SIG-M5 treated with dmso at 0.1 percent for 504 hours (cell line): ENCODE data around the gene ABCB1.
A peak's percentile ranks its signal among the peaks of the same experiment; 100 is the strongest.

Source experiments
- DNase-seq: peaks from one replicate; lab custom pipeline; 2025; ENCODE audit not compliant: unreplicated experiment; lab: John Stamatoyannopoulos, UW

Gene ABCB1

DNA sequence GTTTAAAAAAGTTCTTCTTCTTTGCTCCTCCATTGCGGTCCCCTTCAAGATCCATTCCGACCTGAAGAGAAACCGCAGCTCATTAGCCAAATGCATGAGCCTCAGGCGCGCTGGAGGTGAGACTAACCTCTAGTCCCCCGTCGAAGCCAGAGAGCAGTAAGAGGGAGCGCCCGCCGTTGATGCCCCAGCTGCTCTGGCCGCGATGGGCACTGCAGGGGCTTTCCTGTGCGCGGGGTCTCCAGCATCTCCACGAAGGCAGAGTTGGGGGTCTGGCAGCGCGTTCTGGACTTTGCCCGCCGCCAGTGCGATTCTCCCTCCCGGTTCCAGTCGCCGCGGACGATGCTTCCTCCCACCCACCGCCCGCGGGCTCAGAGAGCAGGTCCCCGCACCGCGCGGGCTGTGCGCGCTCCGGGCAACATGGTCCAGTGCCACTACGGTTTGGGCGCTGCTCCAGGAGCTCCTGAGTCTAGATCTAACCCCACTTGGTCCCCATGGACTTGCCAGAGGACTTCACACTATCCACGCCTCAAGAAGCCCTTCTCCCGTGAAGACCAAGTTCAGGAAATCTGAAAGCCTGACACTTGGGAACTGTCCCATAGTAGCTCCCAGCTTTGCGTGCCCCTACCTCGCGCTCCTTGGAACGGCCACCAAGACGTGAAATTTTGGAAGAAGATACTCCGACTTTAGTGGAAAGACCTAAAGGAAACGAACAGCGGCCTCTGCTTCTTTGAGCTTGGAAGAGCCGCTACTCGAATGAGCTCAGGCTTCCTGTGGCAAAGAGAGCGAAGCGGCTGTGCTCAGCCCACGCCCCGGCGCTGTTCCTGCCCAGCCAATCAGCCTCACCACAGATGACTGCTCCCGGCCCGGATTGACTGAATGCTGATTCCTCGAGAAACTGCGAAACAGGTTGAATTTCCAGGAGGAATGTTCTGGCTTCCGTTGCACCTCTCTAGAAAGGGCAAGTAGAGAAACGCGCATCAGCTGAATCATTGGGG, at the start of gene ABCB1:
Gene ABCB1, minus strand, starts transcription at position 755 of the 995 bp plus-strand sequence. Its CDS starts 700 bp downstream, at position 55.
- no peak for DNase-seq

DNA sequence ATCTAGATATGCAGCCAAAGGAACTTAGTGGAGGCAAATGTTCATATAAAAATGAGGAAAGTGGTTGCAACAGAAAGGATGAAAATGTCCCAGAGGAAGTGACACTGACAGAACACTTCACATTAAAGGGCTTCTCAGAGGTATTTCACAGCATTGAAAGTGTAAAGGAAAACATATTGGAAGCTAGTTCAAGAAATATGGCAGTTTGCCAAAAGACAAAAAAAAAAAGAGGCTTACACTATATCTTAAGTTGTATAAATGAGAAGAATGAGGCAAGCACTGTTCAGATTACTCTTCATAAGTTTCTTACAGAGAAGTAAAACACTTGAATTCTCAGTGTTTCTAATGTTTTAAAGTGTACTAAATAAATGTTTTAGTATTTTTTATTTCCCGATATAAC, 47.6 kb upstream of the ABCB1 start:
- no peak for DNase-seq

DNA sequence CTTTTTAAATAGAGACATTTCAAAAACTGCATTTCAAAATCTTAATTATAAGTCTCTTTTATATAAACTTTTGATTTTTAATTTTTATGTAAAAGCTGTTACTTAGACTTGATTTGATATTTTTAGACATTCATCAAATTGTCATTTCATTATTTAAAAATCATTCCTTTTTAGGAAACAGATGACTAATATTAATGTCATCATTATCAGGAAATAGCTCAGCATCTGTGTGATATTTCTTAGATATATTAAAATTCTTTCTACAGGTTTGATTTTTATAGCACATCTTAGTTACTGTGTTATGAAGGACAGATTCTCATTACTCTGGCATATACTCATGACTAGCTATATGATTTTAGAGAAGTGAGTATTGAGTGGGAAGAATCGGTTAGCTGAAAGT, 44.8 kb upstream of the ABCB1 start:
- no peak for DNase-seq

DNA sequence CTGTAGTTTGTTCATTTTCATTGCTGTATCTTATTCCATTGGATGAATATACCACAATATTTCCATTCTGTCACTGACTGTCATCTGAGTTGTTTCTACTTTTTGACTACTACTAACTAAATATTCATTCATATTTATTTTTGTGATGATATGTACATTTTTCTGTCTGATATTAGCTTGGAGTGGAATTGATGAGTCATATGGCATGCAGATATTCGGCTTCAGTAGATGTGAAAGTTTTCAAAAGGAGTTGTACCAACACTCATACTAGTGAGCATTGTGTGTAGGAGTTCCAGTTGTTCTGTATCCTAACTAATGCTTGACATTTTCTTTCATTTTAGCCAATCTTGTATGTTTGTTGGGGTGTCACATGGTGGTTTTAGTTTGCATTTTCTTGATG, 35.2 kb upstream of the ABCB1 start:
- DNase-seq, result no peak

DNA sequence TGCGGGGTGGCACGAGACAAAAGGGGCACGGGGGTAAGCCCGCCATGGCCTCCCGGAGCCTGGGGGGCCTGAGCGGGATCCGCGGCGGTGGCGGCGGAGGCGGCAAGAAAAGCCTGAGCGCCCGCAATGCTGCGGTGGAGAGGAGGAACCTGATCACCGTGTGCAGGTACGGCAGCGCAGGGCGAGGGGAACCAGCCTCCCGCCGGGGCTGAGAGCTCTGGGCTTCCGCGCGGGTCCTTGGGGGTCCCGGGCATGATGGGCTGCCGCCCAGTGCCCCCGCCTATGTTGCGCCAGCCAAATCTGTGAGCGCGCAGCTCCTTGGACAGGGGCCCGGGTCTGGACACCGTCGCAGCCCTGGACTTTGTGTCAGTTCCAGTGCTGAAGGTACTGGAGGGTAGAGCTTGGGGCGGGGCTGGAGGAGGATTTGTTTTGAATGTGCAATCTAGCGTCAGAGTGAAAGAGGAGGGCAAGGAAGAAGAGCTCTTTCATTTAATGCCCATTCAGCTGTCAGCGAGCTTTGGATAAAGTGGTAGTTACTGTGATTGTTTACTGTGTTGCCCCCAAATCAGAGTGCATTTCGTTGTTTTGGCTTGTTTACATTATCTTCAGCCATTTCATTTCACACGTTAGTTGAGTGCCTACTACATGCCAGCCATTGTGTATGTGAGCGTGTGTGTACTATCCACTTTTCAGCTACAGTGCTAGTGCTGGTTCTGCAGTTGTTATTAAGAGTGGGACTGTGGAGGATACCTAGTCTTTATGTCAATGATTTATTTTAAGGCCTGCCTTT, 28.3 kb upstream of the ABCB1 start:
- peak; percentile 23 for DNase-seq

DNA sequence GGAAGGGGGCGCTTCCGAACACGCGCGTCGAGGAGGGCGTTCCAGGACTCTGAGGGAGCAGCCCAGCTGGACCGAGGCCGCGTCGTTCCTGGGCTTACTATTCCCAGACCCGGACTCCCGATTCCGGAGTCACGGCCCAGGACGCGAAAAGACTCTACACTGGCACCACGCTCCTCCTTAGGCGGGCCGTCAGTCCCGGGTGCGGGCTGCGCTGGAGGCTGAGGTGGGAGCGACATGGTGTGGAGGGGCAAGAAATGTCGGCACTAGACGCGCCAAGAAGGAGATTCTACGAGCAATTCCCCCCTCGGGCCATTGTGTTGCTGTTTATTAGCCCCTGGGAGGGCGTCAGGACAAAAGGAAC, 26.9 kb upstream of the ABCB1 start:
- DNase-seq, result no peak

DNA sequence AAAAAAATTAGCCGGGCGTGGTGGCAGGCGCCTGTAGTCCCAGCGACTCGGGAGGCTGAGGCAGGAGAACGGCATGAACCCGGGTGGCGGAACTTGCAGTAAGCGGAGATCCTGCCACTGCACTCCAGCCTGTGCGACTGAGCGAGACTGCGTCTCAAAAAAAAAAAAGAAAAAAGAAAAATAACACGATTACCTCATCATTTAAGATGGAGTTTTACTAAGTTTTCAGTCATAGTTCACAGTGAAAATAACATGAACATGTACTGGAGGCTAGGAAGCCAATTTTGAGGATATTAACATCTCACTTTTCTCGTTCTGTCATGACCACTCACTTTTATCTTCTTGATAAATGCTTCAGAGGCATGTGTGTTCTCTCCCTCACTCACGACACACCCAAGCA, 24.4 kb upstream of the ABCB1 start:
- DNase-seq, result no peak

DNA sequence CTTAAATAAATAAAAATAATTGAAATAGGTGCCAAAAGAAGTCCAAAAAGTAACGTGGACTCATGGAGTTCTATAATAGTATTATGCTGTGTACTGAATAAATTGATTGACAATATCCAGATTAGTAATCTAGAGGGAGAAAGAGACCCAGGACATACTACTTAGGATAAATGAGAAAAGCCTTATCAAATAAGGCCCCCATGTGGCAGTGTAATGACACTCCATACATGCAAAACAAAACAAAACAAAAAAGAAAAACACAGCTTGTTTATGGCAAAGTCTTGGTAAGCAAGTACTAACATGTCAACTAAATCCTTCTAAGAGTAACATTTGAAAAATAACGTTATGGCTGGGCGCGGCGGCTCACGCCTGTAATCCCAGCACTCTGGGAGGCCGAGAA, 23.9 kb upstream of the ABCB1 start:
- no peak for DNase-seq

DNA sequence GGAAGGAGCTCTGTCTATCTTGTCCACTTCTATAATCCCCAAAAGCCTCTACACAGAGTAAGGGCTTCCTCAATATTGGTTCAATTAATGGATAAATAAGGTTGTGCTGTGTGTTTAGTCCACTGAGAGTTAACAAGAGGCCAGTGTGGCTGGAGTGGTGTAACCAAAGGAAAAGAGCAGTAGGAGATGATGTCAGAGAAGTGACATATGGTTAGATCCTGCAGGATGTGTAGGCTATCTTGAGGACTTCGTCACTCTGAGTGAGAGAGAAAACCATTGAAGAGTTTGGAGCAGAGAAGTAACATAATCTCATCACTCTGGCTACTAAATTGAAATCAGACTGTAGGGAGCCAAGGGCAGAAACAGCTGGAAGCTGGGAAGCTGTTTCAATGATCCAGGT, 14.5 kb upstream of the ABCB1 start:
- no peak for DNase-seq

DNA sequence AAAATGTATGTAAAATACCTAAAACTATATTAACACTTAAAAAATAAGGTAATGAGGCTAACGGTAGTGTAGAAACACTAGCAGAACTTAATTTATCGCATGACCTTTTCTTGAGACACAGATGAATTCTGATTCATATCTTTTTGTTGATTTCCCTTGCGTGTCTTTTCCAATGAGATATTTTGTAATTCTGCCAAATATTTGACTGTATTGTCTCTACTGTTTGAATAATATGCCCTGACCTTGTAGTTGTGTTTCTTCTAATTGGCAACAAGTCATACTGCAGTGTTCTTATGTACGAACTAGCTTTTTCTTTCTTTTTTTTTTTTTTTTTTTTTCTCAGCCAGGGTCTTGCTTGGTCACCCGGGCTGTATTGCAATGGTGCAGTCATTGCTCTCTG, 9.2 kb upstream of the ABCB1 start:
- no peak for DNase-seq

DNA sequence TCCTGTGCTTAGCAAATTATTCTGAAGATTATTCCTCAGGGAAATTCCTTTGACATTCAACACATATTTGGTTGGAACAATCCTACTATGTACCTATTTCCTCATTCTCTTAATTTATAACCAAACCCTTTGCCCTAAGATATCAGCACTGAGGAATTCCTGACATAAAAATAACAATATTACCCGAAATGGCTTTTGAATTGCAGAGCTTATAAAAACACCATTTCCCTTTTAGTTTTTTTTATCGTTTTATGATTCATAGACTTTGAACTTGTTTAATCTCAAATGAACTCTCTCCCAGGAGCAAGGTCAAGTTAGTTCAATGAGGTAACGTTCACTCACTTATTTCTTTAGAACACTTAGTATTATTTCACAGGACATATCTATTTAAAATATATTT, 7.7 kb upstream of the ABCB1 start:
- no peak for DNase-seq

DNA sequence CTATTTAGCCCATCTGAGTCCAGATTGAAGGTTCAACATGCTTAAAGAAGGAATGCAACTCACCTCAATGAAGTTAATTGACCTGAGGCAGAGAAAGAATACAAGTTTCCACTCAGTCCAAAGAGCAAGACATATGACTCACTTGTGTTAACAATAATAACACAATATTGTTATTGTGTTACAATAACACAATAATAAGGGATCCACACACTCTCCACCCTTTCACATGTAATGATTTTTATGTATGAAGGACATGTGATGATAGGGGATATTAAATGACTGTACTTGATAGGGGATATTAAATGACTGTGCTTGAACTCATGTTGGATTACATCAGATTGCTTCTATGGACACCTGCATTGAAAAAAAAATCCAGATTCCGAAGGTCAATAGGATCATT, 3.6 kb upstream of the ABCB1 start:
- DNase-seq, result no peak

DNA sequence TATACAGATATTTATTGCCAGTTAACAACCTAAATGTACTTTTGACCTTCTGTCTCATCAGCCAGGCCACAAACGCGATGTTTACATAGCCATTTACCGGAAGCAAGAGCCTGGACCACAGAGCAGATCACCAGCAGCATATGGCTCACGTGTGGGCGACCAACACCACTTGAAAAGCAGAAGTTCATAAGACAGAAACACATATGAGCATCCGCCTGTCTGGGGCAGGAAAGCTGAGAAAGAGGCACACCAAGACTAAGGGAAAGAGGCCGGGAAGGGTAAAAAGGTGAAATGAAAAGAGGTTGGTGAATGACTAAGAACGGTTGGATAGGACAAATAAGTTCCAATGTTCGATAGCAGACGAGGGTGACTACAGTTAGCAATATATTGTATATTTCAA, 1.3 kb downstream of the ABCB1 start:
- peak; percentile 28 for DNase-seq

DNA sequence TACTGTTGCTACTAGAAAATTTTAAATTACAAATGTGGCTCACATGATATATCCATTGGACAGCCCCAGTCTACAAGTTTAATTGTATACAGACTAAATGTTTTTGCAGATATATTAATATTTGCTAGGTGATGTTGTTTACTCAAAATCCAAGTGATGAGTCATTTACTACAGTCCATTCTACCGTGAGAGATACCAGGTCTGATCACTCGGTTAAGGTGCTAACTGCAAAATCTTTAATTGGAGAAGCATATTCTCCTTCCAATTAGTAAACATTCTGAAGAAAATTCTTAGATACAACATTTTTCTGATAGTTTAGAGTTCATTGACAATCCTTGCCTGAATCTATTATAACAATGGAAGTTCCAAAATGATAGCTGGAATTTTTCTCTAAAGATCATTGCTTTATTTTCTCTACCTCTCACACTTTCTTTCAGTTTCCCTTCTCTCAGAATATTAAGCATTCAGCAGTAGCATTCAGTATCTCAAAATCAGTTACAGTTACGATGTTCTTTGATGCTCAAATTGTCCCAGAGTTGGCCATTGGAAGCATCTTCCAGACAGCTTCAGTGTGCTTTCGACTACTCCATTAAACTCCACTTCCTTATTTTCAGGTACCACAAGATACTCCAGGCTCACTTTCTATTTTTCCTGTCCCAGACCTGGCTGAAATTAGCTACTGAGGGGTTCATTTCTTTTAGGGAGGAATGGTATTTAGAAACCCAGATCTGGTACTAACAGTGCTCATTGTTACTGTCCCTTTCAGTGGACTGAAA, 2.3 kb downstream of the ABCB1 start:
- DNase-seq, result no peak

DNA sequence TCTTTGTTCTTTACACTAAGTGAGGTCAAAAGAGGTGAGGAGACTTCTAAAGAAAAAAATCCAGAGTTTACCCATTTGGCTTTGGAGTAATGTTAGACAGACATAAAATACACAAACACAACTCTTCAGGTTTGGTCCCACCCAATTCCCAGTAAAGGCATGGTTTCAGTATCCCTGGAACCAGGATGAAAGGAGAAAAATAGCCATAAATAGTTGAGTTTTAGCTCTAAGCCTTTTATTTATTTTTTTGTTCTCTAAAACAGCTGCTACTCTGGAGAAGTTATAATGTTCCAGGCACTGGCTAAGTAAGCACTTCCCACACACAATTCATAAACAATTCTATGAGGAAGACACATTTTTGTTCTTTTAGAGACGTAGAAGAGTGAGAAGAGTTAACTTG, 4.0 kb downstream of the ABCB1 start:
- no peak for DNase-seq

DNA sequence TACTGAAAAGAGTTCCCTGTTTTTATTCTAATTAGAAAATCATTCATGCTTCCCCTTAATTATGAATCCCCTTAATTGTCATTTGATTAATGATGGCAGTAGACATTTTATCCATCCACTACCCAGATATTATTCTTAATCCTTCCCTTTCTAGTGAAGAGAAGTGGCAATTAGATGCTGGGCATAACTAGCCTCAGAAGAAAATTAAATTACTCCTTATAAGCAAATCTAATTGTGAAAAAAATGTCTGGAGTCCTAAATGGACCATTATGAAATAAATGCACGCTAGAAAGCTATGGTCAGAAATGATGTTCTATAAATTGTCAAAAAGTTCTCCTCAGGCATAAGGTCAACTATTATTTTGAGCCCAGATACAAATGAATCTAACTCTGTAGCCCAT, 4.5 kb downstream of the ABCB1 start:
- DNase-seq, result no peak

DNA sequence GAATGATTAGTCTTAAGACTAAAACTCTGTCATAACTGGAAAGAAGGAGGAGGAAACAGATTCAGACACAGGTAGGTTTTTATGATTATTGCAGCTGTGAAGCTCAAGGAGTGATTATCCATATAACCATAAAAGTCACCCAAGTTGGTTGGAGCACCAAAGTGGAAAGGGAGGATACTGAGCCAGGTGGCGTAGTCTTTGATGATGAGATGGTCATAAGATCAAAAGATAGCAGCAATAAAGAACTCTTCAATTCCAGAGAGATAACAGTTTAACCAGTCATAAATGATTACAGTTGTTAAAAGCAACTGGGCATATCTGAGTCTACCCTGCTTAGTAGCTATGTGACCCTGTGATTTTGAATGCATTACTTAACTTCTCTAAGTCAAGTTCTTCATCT, 8.4 kb downstream of the ABCB1 start:
- DNase-seq, result no peak

DNA sequence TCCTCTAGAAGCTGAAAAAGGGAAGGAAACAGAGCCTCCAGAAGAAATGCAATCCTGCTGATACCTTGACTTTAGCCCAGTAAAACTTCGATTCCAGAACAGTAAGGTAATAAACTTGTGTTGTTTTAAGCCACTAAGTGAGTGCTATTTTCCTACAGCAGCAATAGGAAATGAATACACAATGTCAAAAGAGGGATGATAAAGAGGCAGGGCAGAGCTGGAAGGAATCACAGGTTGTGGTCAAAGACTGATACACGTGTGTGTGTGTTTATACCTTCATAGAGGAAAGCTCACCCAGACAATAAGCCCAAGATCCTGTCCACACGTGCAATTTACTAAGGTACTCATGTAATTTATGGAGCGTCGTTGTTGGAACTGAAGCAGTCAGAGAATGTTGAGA, 9.5 kb downstream of the ABCB1 start:
- no peak for DNase-seq

DNA sequence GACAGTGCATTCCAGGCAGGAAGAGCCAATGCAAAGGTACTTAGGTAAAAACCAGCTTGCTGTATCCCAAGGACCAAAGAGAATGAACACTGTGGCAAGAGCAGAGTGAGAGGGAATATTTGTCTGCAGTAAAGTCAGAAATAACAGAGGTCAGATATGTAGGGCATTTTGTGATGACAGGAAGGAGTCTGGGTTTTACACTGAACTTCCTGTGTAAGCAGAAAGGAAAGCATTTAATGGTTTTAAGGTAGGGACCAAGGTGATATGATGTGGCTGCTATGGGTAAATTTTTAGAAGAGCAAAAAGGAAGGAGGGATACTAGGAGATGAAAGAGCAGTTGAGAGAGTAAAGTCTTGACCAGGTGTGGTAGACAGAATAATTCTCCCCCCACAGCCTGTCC, 10.1 kb downstream of the ABCB1 start:
- DNase-seq, result no peak

DNA sequence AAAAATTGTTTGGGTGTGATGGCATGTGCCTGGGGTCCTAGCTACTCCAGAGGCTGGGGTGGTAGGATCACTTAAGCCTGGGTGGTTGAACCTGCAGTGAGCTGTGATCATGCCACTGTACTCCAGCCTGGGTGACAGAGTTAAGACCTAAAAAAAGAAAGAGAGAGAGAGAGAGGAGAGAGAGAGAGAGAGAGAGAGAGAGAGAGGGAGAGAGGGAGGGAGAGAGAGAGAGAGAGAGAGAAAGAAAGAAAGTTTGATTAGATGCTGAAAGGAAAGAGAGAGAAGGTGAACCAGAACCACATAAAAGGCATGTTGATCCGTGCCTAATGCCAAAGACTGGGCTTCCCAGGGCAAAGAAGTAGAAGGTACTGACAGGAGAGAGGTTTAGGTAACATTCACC, 11.1 kb downstream of the ABCB1 start:
- DNase-seq, result no peak

DNA sequence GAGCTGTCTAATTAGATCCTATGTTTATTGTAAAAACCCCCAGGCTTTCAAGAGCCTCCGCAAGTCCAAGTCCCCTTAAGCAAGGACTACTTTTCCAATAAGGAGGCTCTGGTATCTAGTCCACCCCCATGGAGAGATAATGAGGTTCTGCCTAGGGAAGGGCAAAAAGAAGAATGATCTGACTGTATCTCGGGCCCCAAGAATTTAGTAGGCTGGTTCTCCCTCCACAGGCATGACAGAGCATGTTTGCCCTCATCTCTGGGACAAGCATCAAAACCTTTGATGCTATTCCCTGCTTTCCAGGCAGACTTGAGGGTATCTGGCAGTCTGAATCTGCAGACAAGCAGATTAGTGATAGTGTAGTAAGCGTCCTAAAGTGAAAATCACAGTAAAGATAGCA, 19.0 kb downstream of the ABCB1 start:
- no peak for DNase-seq
